Jurkat, Clone E6-1 (cell line): ENCODE data around the gene PADI2.

Experiments
- DNase-seq: peaks from one replicate; pipeline ENCODE4 v3.0.0-alpha.2; 2011; ENCODE audit warnings: low read depth, low spot score
- H3K4me3 ChIP-seq: 2 replicates; pipeline ENCODE4 v1.5.1; 2011; ENCODE audit warnings: mild to moderate bottlenecking, low read length, control low read depth, moderate library complexity

The PADI2 gene

GRCh38 chr1:17039522-17039921 is 79.7 kb downstream of the PADI2 start:
- DNase-seq = no peak
- H3K4me3 ChIP-seq = no peak overlapping the region

DNA sequence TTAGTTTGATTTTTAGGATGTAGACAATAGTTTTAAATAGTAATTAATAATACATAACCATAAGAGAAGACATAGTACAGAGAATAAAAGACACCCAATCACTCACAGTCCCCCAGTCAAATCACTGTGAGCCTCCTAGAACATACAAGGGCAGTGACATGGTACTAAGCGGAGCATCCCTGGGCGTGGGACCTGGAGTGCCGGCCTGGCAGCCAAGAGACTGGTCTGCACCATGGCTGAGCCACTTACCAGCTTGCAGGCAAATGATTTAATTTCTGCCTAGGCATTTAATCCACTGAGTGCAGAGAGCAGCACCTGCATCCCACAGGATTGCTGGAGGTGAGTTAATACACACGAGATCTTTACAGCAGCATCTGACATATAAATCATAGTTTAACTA is 85.8 kb downstream of the PADI2 start:
- DNase-seq = no peak
- no peak overlapping the region for H3K4me3 ChIP-seq

GRCh38 chr1:17032741-17033140 is 86.5 kb downstream of the PADI2 start:
- no peak for DNase-seq
- H3K4me3 ChIP-seq = no peak overlapping the region

- no peak overlapping the region for H3K4me3 ChIP-seq
- DNase-seq = no peak
Measured at GRCh38 chr1:17031436-17031835, 87.8 kb downstream of the PADI2 start.

DNA sequence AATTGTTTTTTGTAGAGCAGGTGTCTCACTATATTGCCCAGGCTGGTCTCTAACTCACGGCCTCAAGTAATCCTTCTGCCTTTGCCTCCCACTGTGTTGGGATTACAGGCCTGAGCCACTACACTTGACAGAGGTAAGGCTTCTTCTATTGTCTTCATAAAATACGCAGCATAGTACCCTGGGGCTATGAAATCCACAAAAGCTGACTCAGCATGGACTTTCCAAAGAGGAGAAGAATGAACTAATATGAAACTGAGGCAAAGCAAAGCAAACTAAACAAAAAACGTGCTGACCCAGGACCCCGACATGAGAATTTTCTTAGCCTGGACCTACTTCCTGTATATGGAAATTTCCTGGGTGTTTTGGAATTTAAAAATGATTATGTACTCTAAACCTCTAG is 89.0 kb downstream of the PADI2 start:
- DNase-seq = no peak
- no peak overlapping the region for H3K4me3 ChIP-seq

GRCh38 chr1:17028662-17029188 is 90.5 kb downstream of the PADI2 start:
- no peak overlapping the region for H3K4me3 ChIP-seq
- DNase-seq = no peak

- no peak overlapping the region for H3K4me3 ChIP-seq
- DNase-seq = no peak
Measured at GRCh38 chr1:17027900-17028299, 91.4 kb downstream of the PADI2 start.

GRCh38 chr1:17027403-17027802 is 91.8 kb downstream of the PADI2 start:
- no peak overlapping the region for H3K4me3 ChIP-seq
- DNase-seq = no peak

DNA sequence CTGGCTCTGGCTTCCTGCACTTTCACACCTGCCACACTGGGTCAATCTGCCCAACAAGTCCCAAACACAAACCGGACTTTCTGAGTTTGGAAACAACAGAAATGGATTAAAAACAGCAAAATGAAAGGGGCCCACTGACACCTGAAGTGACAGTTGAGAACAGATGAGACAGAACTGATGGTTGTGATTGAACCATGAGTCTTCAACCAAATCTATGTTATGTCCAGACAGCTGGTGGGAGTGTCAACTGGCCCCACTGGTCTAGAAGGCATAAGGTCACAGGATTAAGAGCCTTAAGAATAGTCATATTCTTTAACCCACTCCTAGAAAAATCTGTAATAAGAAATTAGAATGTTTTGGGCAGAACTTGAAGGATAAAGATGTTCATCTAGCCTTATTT is 94.5 kb downstream of the PADI2 start:
- H3K4me3 ChIP-seq = no peak overlapping the region
- DNase-seq = no peak

GRCh38 chr1:17023573-17023972 is 95.7 kb downstream of the PADI2 start:
- H3K4me3 ChIP-seq = no peak overlapping the region
- DNase-seq = no peak

- H3K4me3 ChIP-seq = no peak overlapping the region
- DNase-seq = no peak
Measured at GRCh38 chr1:17023102-17023501, 96.1 kb downstream of the PADI2 start.

GRCh38 chr1:17021896-17022295 is 97.4 kb downstream of the PADI2 start:
- no peak overlapping the region for H3K4me3 ChIP-seq

DNA sequence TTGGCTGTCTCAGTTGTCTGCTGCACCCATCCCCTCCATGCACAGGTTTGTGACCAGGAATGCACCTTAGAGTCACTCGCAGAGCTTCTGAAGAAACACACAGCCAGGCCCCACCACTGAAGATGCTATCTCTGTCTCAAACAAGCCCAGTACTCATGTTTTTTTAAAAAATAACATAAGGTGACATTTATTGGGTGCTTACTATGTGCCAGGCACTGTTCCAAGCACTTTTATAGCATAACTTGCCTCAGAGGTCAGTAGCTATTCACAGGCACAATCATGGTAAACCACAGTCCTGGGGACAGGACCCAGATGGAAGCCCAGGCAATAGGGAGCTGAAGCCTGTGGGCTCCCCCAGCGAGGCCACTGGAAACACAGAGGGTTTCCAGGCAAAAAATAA is 98.7 kb downstream of the PADI2 start:
- no peak for DNase-seq

More at GRCh38 chr1:17021896-17022295, 97.4 kb downstream of the PADI2 start:
- no peak for DNase-seq

DNA sequence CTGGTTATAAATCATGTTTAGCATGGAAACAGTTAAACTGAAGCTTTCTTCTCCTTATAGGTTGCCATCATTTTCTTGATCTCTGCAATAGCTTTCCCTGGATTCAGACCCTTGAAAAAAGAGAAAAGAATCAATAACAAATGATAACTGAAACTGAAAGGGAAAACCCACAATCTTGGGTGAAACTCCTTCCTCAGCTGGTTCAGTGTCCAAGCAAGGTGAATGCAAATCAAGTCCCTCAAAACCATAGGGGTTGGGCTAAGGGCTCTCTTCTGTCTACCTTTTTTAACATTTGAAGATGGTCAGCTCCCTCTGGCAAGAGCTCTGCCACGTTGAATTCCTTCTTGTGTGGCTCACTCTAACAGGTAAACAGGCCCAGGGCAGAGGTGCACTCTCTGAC is 100.4 kb downstream of the PADI2 start:
- no peak for DNase-seq
- H3K4me3 ChIP-seq = no peak overlapping the region

More for the DNA sequence above, 98.7 kb downstream of the PADI2 start:
- no peak overlapping the region for H3K4me3 ChIP-seq

DNA sequence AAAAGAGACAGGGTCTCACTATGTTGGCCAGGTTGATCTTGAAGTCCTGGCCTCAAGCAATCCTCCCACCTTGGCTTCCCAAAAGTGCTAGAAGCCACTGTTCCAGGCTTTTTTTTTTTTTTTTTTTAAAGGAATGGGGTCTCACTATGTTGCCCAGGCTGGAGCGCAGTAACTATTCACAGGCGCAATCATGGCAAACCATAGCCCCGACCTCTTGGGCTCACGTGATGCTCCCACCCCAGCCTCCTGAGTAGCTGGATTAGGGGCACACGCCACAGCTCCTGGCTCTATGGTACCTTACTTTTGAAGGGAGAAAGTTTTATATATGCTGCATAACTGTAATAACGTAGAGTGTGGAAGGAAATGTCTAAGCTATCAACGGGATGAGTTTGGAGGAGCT is 101.8 kb downstream of the PADI2 start:
- no peak overlapping the region for H3K4me3 ChIP-seq
- no peak for DNase-seq
